Stimulated activated CD4-positive, alpha-beta T cell treated with anti-CD3 and anti-CD28 coated beads, Interleukin-12 subunit alpha, Interleukin-12 subunit beta, amount 100 ng/mL, for 4 hours (primary cell): ENCODE measurements around the gene GAPDHS.

ENCODE experiments used
- DNase-seq: peaks from one replicate; pipeline ENCODE4 v3.0.0-alpha.2; 2020

Gene GAPDHS

GRCh38 chr19:35558400-35559280, 25.4 kb downstream of the GAPDHS start:
- DNase-seq, result no peak

GRCh38 chr19:35559281-35559659, 26.0 kb downstream of the GAPDHS start:
- DNase-seq, result no peak

- no peak for DNase-seq
These were observed 26.5 kb downstream of the GAPDHS start for GRCh38 chr19:35559781-35560180.

- DNase-seq, result no peak
These were observed 27.0 kb downstream of the GAPDHS start for GRCh38 chr19:35560271-35560670.

- no peak for DNase-seq
These were observed 27.4 kb downstream of the GAPDHS start for GRCh38 chr19:35560677-35561076.

GRCh38 chr19:35561436-35561835, 28.2 kb downstream of the GAPDHS start:
- DNase-seq, result no peak

- DNase-seq, result no peak
These were observed 29.1 kb downstream of the GAPDHS start for GRCh38 chr19:35562336-35562735.

GRCh38 chr19:35562776-35563175, 29.5 kb downstream of the GAPDHS start:
- no peak for DNase-seq

- no peak for DNase-seq
These were observed 30.1 kb downstream of the GAPDHS start, which contains the start of gene ATP4A for GRCh38 chr19:35563207-35563829. ATP4A (minus strand) TSS chr19:35563658; CDS start chr19:35563629, 29 bp downstream.

- DNase-seq, result no peak
These were observed 32.0 kb downstream of the GAPDHS start for GRCh38 chr19:35565016-35565856.

- DNase-seq, result no peak
These were observed 33.5 kb downstream of the GAPDHS start for GRCh38 chr19:35566738-35567137.

GRCh38 chr19:35569281-35569781, 36.1 kb downstream of the GAPDHS start:
- no peak for DNase-seq

GRCh38 chr19:35571406-35571965, 38.2 kb downstream of the GAPDHS start:
- no peak for DNase-seq

- no peak for DNase-seq
These were observed 44.7 kb downstream of the GAPDHS start for GRCh38 chr19:35577918-35578317.

GRCh38 chr19:35578707-35579106, 45.5 kb downstream of the GAPDHS start:
- no peak for DNase-seq

- no peak for DNase-seq
These were observed 49.5 kb downstream of the GAPDHS start for GRCh38 chr19:35582760-35583159.

- no peak for DNase-seq
These were observed 52.6 kb downstream of the GAPDHS start, which contains the start of gene PMIS2 for GRCh38 chr19:35585848-35586247. PMIS2 (plus strand) TSS chr19:35586173; CDS start chr19:35586260, 87 bp downstream.

GRCh38 chr19:35587321-35587720, 54.1 kb downstream of the GAPDHS start:
- DNase-seq, result no peak

GRCh38 chr19:35590875-35591274, 57.6 kb downstream of the GAPDHS start:
- no peak for DNase-seq

- no peak for DNase-seq
These were observed 59.0 kb downstream of the GAPDHS start for GRCh38 chr19:35592226-35592625.
